ENCODE results near the gene KNDC1.

KNDC1 gene

GRCh38 chr10:133159950-133160825, at the start of gene KNDC1:
KNDC1 (plus strand) TSS chr10:133160219; CDS start chr10:133160468, 249 bp downstream.
- TF ChIP-seq GATA2 (IDR thresholded peaks at IDR 0.05; ENCODE audit: low read depth, low read length) (no peak), GATA3 (IDR thresholded peaks at IDR 0.05; ENCODE audit: low read depth, low read length) (no peak)

GRCh38 chr10:133110609-133111275, 49.3 kb upstream of the KNDC1 start:
- TF ChIP-seq GATA3 (IDR thresholded peaks at IDR 0.05; ENCODE audit: low read depth, low read length) (no peak), GATA2 (IDR thresholded peaks at IDR 0.05; ENCODE audit: low read depth, low read length) (no peak)

GRCh38 chr10:133113146-133113830, 46.7 kb upstream of the KNDC1 start:
- TF ChIP-seq GATA2 (IDR thresholded peaks at IDR 0.05; ENCODE audit: low read depth, low read length), result no peak
- no peak for TF ChIP-seq GATA3 (IDR thresholded peaks at IDR 0.05; ENCODE audit: low read depth, low read length)

GRCh38 chr10:133113847-133114246, 46.2 kb upstream of the KNDC1 start:
- no peak for TF ChIP-seq GATA3 (IDR thresholded peaks at IDR 0.05; ENCODE audit: low read depth, low read length)
- TF ChIP-seq GATA2 (IDR thresholded peaks at IDR 0.05; ENCODE audit: low read depth, low read length), result no peak

GRCh38 chr10:133114251-133114650, 45.8 kb upstream of the KNDC1 start:
- no peak for TF ChIP-seq GATA3 (IDR thresholded peaks at IDR 0.05; ENCODE audit: low read depth, low read length)
- TF ChIP-seq GATA2 (IDR thresholded peaks at IDR 0.05; ENCODE audit: low read depth, low read length), result no peak

GRCh38 chr10:133114726-133115452, 45.1 kb upstream of the KNDC1 start:
- TF ChIP-seq GATA2 (IDR thresholded peaks at IDR 0.05; ENCODE audit: low read depth, low read length) (no peak), GATA3 (IDR thresholded peaks at IDR 0.05; ENCODE audit: low read depth, low read length) (no peak)

GRCh38 chr10:133115453-133115842, 44.6 kb upstream of the KNDC1 start:
- no peak for TF ChIP-seq GATA2 (IDR thresholded peaks at IDR 0.05; ENCODE audit: low read depth, low read length)
- no peak for TF ChIP-seq GATA3 (IDR thresholded peaks at IDR 0.05; ENCODE audit: low read depth, low read length)

- TF ChIP-seq GATA3 (IDR thresholded peaks at IDR 0.05; ENCODE audit: low read depth, low read length) (no peak), GATA2 (IDR thresholded peaks at IDR 0.05; ENCODE audit: low read depth, low read length) (no peak)
Measured at GRCh38 chr10:133115976-133116375, 44.0 kb upstream of the KNDC1 start.

GRCh38 chr10:133116455-133116854, 43.6 kb upstream of the KNDC1 start:
- TF ChIP-seq GATA3 (IDR thresholded peaks at IDR 0.05; ENCODE audit: low read depth, low read length) (no peak), GATA2 (IDR thresholded peaks at IDR 0.05; ENCODE audit: low read depth, low read length) (no peak)

- no peak for TF ChIP-seq GATA2 (IDR thresholded peaks at IDR 0.05; ENCODE audit: low read depth, low read length)
- TF ChIP-seq GATA3 (IDR thresholded peaks at IDR 0.05; ENCODE audit: low read depth, low read length), result no peak
Measured at GRCh38 chr10:133117036-133117687, 42.9 kb upstream of the KNDC1 start.

- TF ChIP-seq GATA3 (IDR thresholded peaks at IDR 0.05; ENCODE audit: low read depth, low read length) (no peak), GATA2 (IDR thresholded peaks at IDR 0.05; ENCODE audit: low read depth, low read length) (no peak)
Measured at GRCh38 chr10:133117688-133118071, 42.3 kb upstream of the KNDC1 start.

GRCh38 chr10:133121479-133121878, 38.5 kb upstream of the KNDC1 start:
- no peak for TF ChIP-seq GATA2 (IDR thresholded peaks at IDR 0.05; ENCODE audit: low read depth, low read length)
- TF ChIP-seq GATA3 (IDR thresholded peaks at IDR 0.05; ENCODE audit: low read depth, low read length), result no peak

- TF ChIP-seq GATA2 (IDR thresholded peaks at IDR 0.05; ENCODE audit: low read depth, low read length), result no peak
- no peak for TF ChIP-seq GATA3 (IDR thresholded peaks at IDR 0.05; ENCODE audit: low read depth, low read length)
Measured at GRCh38 chr10:133122171-133122935, 37.7 kb upstream of the KNDC1 start.

Measured in SH-SY5Y (cell line).